SK-N-SH (cell line): ENCODE data around the gene RNF13. TPM values are rescaled to one million over a fixed set of nuclear protein-coding genes. Genes with fewer than 3 reads are reported as not detected.

Experiments used
- CTCF ChIA-PET: fragments of 300-600, 350-600 bp; formaldehyde crosslinking; extraction: SDS; loops from one replicate; lab custom pipeline; 2021; lab: Yijun Ruan, JAX
- POLR2A ChIA-PET: fragments of 350-600 bp; sonication (Branson Sonifier 250); formaldehyde crosslinking; extraction: SDS; loops from one replicate; lab custom pipeline; 2020; ENCODE audit warnings: antibody characterized with exemption, inconsistent platforms; lab: Yijun Ruan, JAX
- DNase-seq: peaks from one replicate; pipeline ENCODE4 v3.0.0; 2012
- H2AFZ ChIP-seq: fragments of 200-600 bp; sonication (generic); 2 replicates; pipeline ENCODE4 v1.8.1; 2016; ENCODE audit warnings: antibody characterized with exemption, mild to moderate bottlenecking, low read depth
- H3F3A ChIP-seq: fragments of 200-600 bp; sonication (generic); replicated peaks from 2 replicates; pipeline ENCODE3; 2016; ENCODE audit warnings: antibody characterized with exemption, mild to moderate bottlenecking; ENCODE audit not compliant: insufficient read depth
- H3K27ac ChIP-seq, 2 experiments: fragments of 200-500 bp in 1 of 2; fragments of 200-600 bp in 1 of 2; sonication (Bioruptor generic) in 1 of 2; sonication (generic), shearing (Covaris generic) in 1 of 2; 2 replicates each; pipeline versions ENCODE4 v1.5.1 to v1.6.1; 2014 to 2016; ENCODE audit warnings: low read depth in 2 of 2, inconsistent platforms in 1 of 2, low read length in 1 of 2, mild to moderate bottlenecking in 1 of 2, mixed read lengths in 1 of 2
- H3K27me3 ChIP-seq: fragments of 200-600 bp; sonication (generic), shearing (Covaris generic); 2 replicates; pipeline ENCODE4 v1.6.1; 2016; ENCODE audit warnings: mixed run types; ENCODE audit not compliant: insufficient read depth
- H3K36me3 ChIP-seq, 2 experiments: fragments of 200-500 bp in 1 of 2; fragments of 200-600 bp in 1 of 2; sonication (Bioruptor generic) in 1 of 2; sonication (generic) in 1 of 2; replicated peaks in 1 of 2; 2 replicates each; pipeline versions ENCODE3 to v1.5.1; 2014 to 2016; ENCODE audit warnings: low read length in 1 of 2, mild to moderate bottlenecking in 1 of 2; ENCODE audit not compliant: insufficient read depth in 2 of 2, control insufficient read depth in 1 of 2
- H3K4me1 ChIP-seq, 2 experiments: fragments of 200-500 bp in 1 of 2; fragments of 200-600 bp in 1 of 2; sonication (Bioruptor generic) in 1 of 2; sonication (generic), shearing (Covaris generic) in 1 of 2; 2 replicates each; pipeline versions ENCODE4 v1.5.1 to v1.6.1; 2014 to 2016; ENCODE audit warnings: low read depth in 1 of 2, low read length in 1 of 2, mixed run types in 1 of 2; ENCODE audit not compliant: insufficient read depth in 2 of 2, control insufficient read depth in 1 of 2
- H3K4me2 ChIP-seq: fragments of 200-600 bp; sonication (generic), shearing (Covaris generic); 2 replicates; pipeline ENCODE4 v1.6.1; 2017; ENCODE audit warnings: mixed run types
- H3K4me3 ChIP-seq, 2 experiments: fragments of 200-500 bp in 1 of 2; fragments of 200-600 bp in 1 of 2; sonication (Bioruptor generic) in 1 of 2; sonication (generic), shearing (Covaris generic) in 1 of 2; 2 replicates each; pipeline versions ENCODE4 v1.5.1 to v1.8.1; 2014 to 2016; ENCODE audit warnings: low read depth in 2 of 2, inconsistent platforms in 1 of 2, low read length in 1 of 2, mild to moderate bottlenecking in 1 of 2, mixed read lengths in 1 of 2, moderate library complexity in 1 of 2
- H3K79me2 ChIP-seq: fragments of 200-600 bp; sonication (generic); 2 replicates; pipeline ENCODE4 v1.8.1; 2017; ENCODE audit warnings: mild to moderate bottlenecking; ENCODE audit not compliant: insufficient read depth
- H3K9ac ChIP-seq: fragments of 200-600 bp; sonication (generic); 2 replicates; pipeline ENCODE4 v1.6.1; 2017; ENCODE audit warnings: mixed run types
- H3K9me2 ChIP-seq: fragments of 200-600 bp; sonication (generic); 2 replicates; pipeline ENCODE4 v1.6.1; 2017; ENCODE audit warnings: mixed run types
- H3K9me3 ChIP-seq: fragments of 200-600 bp; sonication (generic); 2 replicates; pipeline ENCODE4 v1.6.1; 2017; ENCODE audit warnings: mixed run types, mild to moderate bottlenecking, moderate library complexity
- H4K20me1 ChIP-seq: fragments of 200-600 bp; sonication (generic); 2 replicates; pipeline ENCODE4 v1.6.1; 2017; ENCODE audit warnings: mild to moderate bottlenecking, mixed run types; ENCODE audit not compliant: insufficient read depth
- CHD2 ChIP-seq: fragments of 150-350 bp; IDR thresholded peaks from 2 replicates; pipeline ENCODE4 v1.6.1; 2018; ENCODE audit warnings: low read length; ENCODE audit not compliant: partially characterized antibody
- CTCF ChIP-seq: fragments of 200-600 bp; sonication (generic); IDR thresholded peaks from 2 replicates; pipeline ENCODE4 v1.6.1; 2017; ENCODE audit warnings: antibody characterized with exemption, mild to moderate bottlenecking, moderate library complexity
- ELF1 ChIP-seq: IDR thresholded peaks from 2 replicates; pipeline ENCODE4 v1.4.0; 2012
- EZH2phosphoT487 ChIP-seq: fragments of 200-600 bp; sonication (generic); IDR thresholded peaks from 2 replicates; pipeline ENCODE4 v1.6.1; 2017; ENCODE audit warnings: low read depth, mixed run types, mild to moderate bottlenecking, antibody characterized with exemption, moderate library complexity, borderline replicate concordance
- FOSL2 ChIP-seq: IDR thresholded peaks from 2 replicates; pipeline ENCODE4 v1.4.0; 2012; ENCODE audit warnings: low read depth, mild to moderate bottlenecking, moderate library complexity, borderline replicate concordance
- FOXM1 ChIP-seq: IDR thresholded peaks from 2 replicates; pipeline ENCODE4 v1.4.0; 2012; ENCODE audit warnings: low read depth, mild to moderate bottlenecking
- GATA2 ChIP-seq: sonication (generic); formaldehyde crosslinking; IDR thresholded peaks from 2 replicates; pipeline ENCODE4 v1.5.0; 2020; ENCODE audit warnings: mild to moderate bottlenecking, missing genetic modification reagents
- IRF3 ChIP-seq: fragments of 150-350 bp; IDR thresholded peaks from 2 replicates; pipeline ENCODE4 v1.6.1; 2016; ENCODE audit warnings: mild to moderate bottlenecking, low read depth, low read length
- JUND ChIP-seq: IDR thresholded peaks from 2 replicates; pipeline ENCODE4 v1.4.0; 2012
- MEF2A ChIP-seq: IDR thresholded peaks from 2 replicates; pipeline ENCODE4 v1.4.0; 2012; ENCODE audit warnings: low read depth, borderline replicate concordance
- NFIC ChIP-seq: IDR thresholded peaks from 2 replicates; pipeline ENCODE4 v1.4.0; 2012; ENCODE audit warnings: borderline replicate concordance
- POLR2AphosphoS5 ChIP-seq: IDR thresholded peaks from 2 replicates; pipeline ENCODE4 v1.6.1; 2012; ENCODE audit warnings: low read depth, low read length
- RAD21 ChIP-seq: IDR thresholded peaks from 2 replicates; pipeline ENCODE4 v1.6.1; 2012; ENCODE audit warnings: mild to moderate bottlenecking, low read length
- REST ChIP-seq: IDR thresholded peaks from 2 replicates; pipeline ENCODE4 v1.6.1; 2012; ENCODE audit warnings: mild to moderate bottlenecking, low read depth, low read length, moderate library complexity
- RFX5 ChIP-seq: IDR thresholded peaks from 2 replicates; pipeline ENCODE4 v1.6.1; 2012; ENCODE audit warnings: mild to moderate bottlenecking, improper control_type of control experiment, low read length
- TCF12 ChIP-seq: IDR thresholded peaks from 2 replicates; pipeline ENCODE4 v1.4.0; 2012
- TEAD4 ChIP-seq: IDR thresholded peaks from 2 replicates; pipeline ENCODE4 v1.4.0; 2012; ENCODE audit warnings: mild to moderate bottlenecking, borderline replicate concordance; ENCODE audit not compliant: insufficient read depth
- WGBS: methylation state at CpG from one replicate; pipeline ENCODE4 v1.1.6; 2017; ENCODE audit warnings: low lambda C conversion rate; 5-methylcytosine and 5-hydroxymethylcytosine counted together
- polyA plus RNA-seq, 3 experiments: library from polyadenylated mRNA; depleted of rRNA; stranded (reverse); fragments of >200 nt; gene quantifications; 2 replicates each; pipeline ENCODE4 v1.2.3, GENCODE V29; 2012

The RNF13 gene
- polyA plus RNA-seq, 1 of the 3 experiments (the other 2 are of a cell fraction), result 14.9 TPM

DNA sequence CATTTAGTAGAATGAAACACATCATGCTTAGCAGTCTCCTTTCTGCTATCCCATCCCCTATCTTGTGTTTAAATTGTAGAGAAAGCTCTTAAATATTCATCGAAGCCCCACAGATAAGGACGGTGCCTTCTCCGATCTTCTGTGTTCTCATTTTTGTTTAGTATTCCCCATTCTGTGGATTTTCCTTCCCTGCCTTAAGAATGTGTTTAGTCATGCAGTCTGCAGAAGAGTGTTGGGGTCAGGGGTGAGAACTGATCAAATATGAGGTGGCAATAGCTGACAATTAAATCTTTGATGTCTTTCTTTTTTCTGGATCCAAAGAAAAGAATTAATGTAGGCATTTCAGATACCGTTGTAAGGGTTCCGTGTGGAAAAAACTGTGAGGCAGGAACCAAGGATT is 11.4 kb upstream of the RNF13 start:
- Histone ChIP-seq H4K20me1 (no peaks in the 10 kb centered on the region), H3K4me3 (no peak overlapping the region), H3K79me2 (no peaks in the 10 kb centered on the region), H3K4me2 (no peak overlapping the region), H3K9me3 (no peaks in the 10 kb centered on the region), H3K27me3 (no peaks in the 10 kb centered on the region), H3K4me1 (peaks cover 0 to 5% of the 10 kb centered on the region in 2 experiments; a peak in 1 of 4 replicates), H3K27ac (no peak overlapping the region), H3K36me3 (no peaks in the 10 kb centered on the region), H3K9ac (no peak overlapping the region), H3K9me2 (no peaks in the 10 kb centered on the region), H2AFZ (peak overlapping the region; percentile 67; the same call in 1 of the 2 replicates), H3F3A (peaks cover 7% of the 10 kb centered on the region)
- CTCF ChIA-PET, result no interaction called here
- no peak for DNase-seq
- POLR2A ChIA-PET, result no interaction called here
- 64% methylated on average over 5 of the region's 5 CpGs for WGBS
- TF ChIP-seq TEAD4 (no peak), MEF2A (no peak), JUND (no peak), NFIC (no peak), FOSL2 (no peak), POLR2AphosphoS5 (no peak), ELF1 (no peak), FOXM1 (no peak), EZH2phosphoT487 (no peak), REST (no peak), RFX5 (no peak), CTCF (no peak), TCF12 (no peak), GATA2 (CRISPR knock-in tag) (no peak), CHD2 (no peak), IRF3 (no peak), RAD21 (no peak)
